ENCODE results near the gene ZNF839.

DNA sequence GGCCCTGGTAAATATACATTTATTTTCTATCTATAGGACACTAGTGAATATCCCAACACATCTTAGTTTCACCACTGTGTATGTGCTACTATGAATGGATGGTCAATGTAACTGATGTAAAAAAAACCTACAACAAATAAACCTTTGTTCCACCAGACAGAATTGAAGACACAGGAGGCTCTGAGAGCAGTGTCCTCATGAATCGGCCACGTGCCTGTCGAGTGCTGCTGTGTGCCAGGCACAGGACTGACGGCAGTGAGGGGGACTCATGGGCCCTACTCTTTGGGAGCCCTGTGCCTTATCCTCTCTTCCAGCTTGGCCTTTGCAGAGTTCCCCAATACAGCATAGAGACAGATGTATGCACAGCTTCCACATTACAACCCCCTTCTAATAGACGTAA lies 24.9 kb downstream of the ZNF839 start:
- TF ChIP-seq CTCF (conservative IDR thresholded peaks at IDR 0.05; ENCODE audit: low read length) (no peak), EZH2phosphoT487 (IDR thresholded peaks at IDR 0.05; ENCODE audit: borderline replicate concordance) (no peak)

Data from Loucy (cell line).